Measurements from ENCODE around the gene PSMD3.
A peak's percentile ranks its signal among the peaks of the same experiment; 100 is the strongest.

The PSMD3 gene

GRCh38 chr17:40027614-40028012 is 47.0 kb downstream of the PSMD3 start:
- peak overlapping the region; percentile 99 for H3K27ac ChIP-seq
- POLR2A ChIA-PET (ENCODE audit: low non-redundant PET) = interaction anchor here (0.6 kb wide), 1 partner anchor 14 kb away, joined by 3 read pairs; no protein-coding TSS in a partner anchor
- DNase-seq (ENCODE audit: low spot score) = no peak
- CTCF ChIA-PET = interaction anchor here (0.6 to 3.9 kb wide), 13 partner anchors 9 to 675 kb away, joined by 3 to 57 read pairs (median 6); partner anchors contain the start of gene CSF3
- TF ChIP-seq CTCF (conservative IDR thresholded peaks at IDR 0.05; ENCODE audit: low read depth) = no peak

GRCh38 chr17:40028595-40028994 is 48.0 kb downstream of the PSMD3 start:
- CTCF ChIA-PET = interaction anchor here (0.6 to 3.9 kb wide), 4 partner anchors 13 to 46 kb away, joined by 3 to 57 read pairs (median 10); partner anchors contain the start of gene CSF3
- H3K27ac ChIP-seq = peak overlapping the region; percentile 99
- TF ChIP-seq CTCF (conservative IDR thresholded peaks at IDR 0.05; ENCODE audit: low read depth) = no peak
- POLR2A ChIA-PET (ENCODE audit: low non-redundant PET) = no interaction called here
- DNase-seq (ENCODE audit: low spot score) = no peak

GRCh38 chr17:40031706-40032105 is 51.1 kb downstream of the PSMD3 start:
- TF ChIP-seq CTCF (conservative IDR thresholded peaks at IDR 0.05; ENCODE audit: low read depth) = no peak
- no peak for DNase-seq (ENCODE audit: low spot score)
- peak overlapping the region; percentile 66 for H3K27ac ChIP-seq
- CTCF ChIA-PET = no interaction called here
- POLR2A ChIA-PET (ENCODE audit: low non-redundant PET) = no interaction called here

- DNase-seq (ENCODE audit: low spot score) = no peak
- no peak for TF ChIP-seq CTCF (conservative IDR thresholded peaks at IDR 0.05; ENCODE audit: low read depth)
- POLR2A ChIA-PET (ENCODE audit: low non-redundant PET) = no interaction called here
- peak overlapping the region; percentile 66 for H3K27ac ChIP-seq
- CTCF ChIA-PET = interaction anchor here (0.6 to 1.9 kb wide), 4 partner anchors 7 to 80 kb away, joined by 3 to 6 read pairs (median 4); no protein-coding TSS in a partner anchor
Observed at GRCh38 chr17:40032322-40033320, 52.0 kb downstream of the PSMD3 start.

GRCh38 chr17:40033339-40033738 is 52.7 kb downstream of the PSMD3 start:
- ChIA-PET CTCF (interaction anchor here (1.9 kb wide), 1 partner anchor 53 kb away, joined by 5 read pairs; no protein-coding TSS in a partner anchor), POLR2A (ENCODE audit: low non-redundant PET) (interaction anchor here (0.6 kb wide), 1 partner anchor 50 kb away, joined by 4 read pairs; no protein-coding TSS in a partner anchor)
- no peak for TF ChIP-seq CTCF (conservative IDR thresholded peaks at IDR 0.05; ENCODE audit: low read depth)
- DNase-seq (ENCODE audit: low spot score) = no peak
- peak overlapping the region; percentile 66 for H3K27ac ChIP-seq

- no peak for DNase-seq (ENCODE audit: low spot score)
- peak overlapping the region; percentile 7; the same call in 1 of the 2 replicates for H3K27ac ChIP-seq
- ChIA-PET POLR2A (ENCODE audit: low non-redundant PET) (no interaction called here), CTCF (interaction anchor here (0.6 to 1.5 kb wide), 2 partner anchors 8 to 328 kb away, joined by 3 to 6 read pairs; no protein-coding TSS in a partner anchor)
- TF ChIP-seq CTCF (conservative IDR thresholded peaks at IDR 0.05; ENCODE audit: low read depth) = no peak
Observed at GRCh38 chr17:40034426-40035161, 54.0 kb downstream of the PSMD3 start.

All from RWPE1 (cell line).